Measurements from ENCODE around the gene CNBD2.
A peak's percentile ranks its signal among the peaks of the same experiment; 100 is the strongest.
"Not testable (repeated sequence)": the region's sequence is repeated elsewhere in the genome, so short reads cannot be mapped to it uniquely, and the experiment has no call there.

Gene CNBD2

DNA sequence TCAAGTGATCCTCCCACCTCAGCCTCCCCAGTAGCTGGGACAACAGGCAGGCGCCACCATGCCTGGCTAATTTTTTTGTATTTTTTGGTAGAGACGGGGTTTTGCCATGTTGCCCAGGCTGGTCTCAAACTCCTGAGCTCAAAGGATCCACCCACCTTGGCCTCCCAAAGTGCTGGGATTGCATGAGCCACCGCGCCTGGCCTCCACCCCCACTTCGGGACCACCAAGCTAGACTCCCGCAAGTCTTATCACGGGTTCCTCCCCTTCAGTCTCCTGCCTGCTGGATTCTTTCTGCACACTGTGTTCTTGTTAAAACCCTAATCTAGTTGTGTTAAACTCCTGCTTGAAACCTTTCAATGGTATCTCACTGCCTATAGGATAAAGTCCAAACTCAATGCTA is 57.7 kb downstream of the CNBD2 start:
- DNase-seq (ENCODE audit: low spot score): not testable (repeated sequence)

DNA sequence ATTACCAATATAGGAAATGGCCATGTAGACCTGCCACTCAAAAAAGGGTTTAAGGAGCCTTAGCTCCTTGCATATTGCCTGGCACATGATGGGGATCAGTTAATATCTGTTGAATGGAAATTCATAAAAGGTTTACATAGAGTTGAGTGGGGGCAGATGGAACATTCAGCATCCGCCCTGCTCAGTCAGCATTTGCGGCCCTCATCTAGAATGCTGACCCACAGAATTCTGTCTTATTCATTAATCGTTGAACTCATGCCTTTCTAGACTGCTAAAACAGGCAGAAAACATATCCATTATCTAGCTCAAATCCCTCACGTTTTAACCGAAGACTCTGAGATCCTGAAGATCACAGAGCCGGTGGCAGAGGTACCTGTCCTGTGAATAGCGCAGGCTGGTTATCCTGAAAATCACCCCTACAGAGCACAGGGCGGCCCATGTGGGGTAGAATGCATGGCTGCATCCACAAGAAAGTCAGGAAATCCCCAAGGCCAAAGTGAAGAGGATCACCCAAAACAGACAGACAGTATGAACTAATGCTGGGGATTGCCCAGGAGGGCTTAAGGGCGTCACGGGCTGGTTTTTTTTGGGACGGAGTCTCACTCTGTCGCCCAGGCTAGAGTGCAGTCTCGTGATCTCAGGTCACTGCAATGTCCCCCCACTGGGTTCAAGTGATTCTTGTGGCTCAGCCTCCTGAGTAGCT is 59.9 kb downstream of the CNBD2 start:
- DNase-seq (ENCODE audit: low spot score): no peak

- DNase-seq (ENCODE audit: low spot score): no peak
These were observed 61.8 kb downstream of the CNBD2 start for GRCh38 chr20:36030149-36030548.

GRCh38 chr20:36031806-36032205 is 63.4 kb downstream of the CNBD2 start:
- no peak for DNase-seq (ENCODE audit: low spot score)

- no peak for DNase-seq (ENCODE audit: low spot score)
These were observed 66.5 kb downstream of the CNBD2 start for GRCh38 chr20:36034875-36035274.

DNA sequence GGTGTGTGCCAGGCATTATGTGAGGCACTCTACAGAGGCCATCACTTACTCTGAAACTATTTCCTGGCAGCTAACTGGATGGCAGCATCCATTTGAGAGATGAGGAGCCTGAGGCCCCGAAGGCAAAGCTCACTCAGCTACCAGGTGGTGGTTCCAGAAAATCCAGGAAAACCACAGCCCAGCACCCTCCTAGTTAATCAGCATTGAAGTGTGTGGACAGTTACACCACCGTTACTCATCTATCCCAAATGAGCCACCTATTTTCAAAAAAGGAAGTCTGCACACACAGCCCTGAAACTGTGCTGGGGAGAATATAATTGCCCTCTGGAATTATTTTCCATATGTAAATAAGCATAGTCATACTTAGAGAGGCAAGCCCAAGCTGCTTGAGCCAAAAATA is 67.4 kb downstream of the CNBD2 start:
- DNase-seq (ENCODE audit: low spot score): no peak

DNA sequence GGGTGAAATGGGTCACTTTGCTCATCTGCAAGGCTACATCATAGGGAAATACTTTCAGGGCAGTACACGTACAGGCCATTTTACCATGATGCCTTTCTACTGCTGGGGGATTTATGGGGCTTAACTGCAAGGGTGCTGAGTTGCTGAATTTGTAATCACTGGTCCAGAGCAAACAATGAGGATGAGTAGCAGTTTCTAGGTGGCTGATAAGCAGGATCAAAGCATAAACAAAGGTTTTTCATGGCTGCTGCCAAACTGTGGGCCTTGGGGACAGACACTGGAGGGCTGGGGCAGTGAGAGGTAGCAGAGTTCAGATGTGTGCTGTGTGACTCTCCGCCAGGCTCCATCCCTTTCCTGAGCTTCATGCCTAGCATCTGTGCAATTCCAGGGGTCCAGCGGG is 68.3 kb downstream of the CNBD2 start:
- DNase-seq (ENCODE audit: low spot score): no peak

DNA sequence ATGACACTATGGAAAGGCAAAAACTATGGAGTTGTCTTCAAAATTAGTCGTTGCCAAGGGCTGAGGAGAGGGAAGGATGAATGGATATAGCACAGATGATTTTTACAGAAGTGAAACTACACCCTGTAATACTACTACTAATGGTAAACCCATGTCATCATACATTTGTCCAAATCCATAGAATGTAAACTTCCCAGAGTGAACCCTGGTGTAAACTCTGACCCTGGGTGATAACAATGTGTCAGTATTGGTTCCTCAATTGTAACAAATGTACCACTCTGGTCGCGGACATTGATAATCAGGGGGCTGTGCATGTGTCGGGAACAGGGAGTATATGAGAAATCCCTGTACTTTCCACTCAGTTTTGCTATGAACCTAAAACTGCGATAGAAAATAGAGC is 72.2 kb downstream of the CNBD2 start:
- no peak for DNase-seq (ENCODE audit: low spot score)

DNA sequence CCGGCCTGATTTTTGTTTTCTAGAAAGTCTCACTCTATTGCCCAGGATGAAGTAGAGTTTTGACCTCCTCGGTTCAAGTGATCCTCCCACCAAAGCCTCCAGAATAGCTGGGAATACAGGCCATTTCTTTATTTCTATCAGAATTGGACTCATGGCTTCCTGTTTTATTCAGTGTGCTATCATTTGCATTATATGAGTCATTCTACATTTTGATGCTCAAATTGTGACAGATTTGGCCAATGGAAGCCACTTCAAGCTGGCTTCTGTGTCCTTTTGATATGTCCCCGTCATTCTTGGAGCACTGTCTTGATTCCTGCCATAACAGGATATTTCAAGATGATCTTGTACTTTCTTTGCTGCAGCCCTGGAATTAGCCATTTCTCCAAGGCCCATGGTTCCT is 75.1 kb downstream of the CNBD2 start:
- DNase-seq (ENCODE audit: low spot score): no peak

DNA sequence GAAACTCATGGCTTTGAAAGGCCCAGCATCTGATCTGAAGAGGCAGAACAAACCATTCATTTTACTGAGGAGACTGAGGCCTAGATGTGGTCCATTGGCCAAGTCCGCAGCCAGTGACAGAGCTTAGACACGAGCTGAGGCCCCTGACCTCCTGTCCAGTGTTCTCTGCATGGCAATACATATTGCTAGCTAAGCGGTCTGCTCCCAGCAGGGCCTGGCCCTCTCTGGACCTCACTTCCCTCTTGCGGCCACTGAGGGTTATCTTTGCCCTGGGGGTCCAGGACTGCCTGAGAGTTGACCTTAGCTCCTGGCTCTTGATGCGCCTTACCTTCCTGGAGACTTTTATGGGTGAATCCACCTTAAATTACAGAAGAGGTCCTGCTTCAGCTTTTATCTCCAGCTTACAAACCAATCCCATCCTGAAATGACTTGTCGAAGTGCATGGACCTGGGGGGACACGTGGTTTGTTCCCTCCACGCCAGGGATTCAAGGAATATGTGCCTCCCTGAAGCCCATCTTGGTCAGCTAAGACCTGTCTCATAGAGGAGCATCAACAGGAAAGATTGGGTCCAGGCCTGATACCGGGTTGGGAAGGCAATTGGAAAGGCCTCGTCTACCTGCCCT is 75.6 kb downstream of the CNBD2 start:
- no peak for DNase-seq (ENCODE audit: low spot score)

GRCh38 chr20:36045373-36045714 is 77.0 kb downstream of the CNBD2 start:
- no peak for DNase-seq (ENCODE audit: low spot score)

GRCh38 chr20:36046073-36046798 is 77.8 kb downstream of the CNBD2 start:
- not testable (repeated sequence) for DNase-seq (ENCODE audit: low spot score)

DNA sequence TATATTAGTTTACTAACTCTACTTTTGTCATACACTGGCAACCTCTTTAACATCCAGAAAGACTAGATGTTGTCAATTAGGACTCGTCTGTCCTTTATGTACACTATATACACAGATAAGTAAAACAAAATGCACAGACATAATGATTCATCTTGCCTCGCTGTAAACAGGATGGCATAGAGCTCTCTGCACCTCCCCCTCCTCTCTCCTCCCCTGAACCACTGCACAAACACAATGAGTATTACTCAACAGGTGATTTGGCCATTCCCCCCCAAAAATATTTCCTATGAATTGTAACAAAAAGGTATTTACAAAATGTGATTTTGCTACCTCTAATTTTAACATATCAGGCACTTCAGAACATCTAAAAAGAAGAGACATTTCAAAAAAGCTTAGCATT is 81.0 kb downstream of the CNBD2 start:
- DNase-seq (ENCODE audit: low spot score): not testable (repeated sequence)

DNA sequence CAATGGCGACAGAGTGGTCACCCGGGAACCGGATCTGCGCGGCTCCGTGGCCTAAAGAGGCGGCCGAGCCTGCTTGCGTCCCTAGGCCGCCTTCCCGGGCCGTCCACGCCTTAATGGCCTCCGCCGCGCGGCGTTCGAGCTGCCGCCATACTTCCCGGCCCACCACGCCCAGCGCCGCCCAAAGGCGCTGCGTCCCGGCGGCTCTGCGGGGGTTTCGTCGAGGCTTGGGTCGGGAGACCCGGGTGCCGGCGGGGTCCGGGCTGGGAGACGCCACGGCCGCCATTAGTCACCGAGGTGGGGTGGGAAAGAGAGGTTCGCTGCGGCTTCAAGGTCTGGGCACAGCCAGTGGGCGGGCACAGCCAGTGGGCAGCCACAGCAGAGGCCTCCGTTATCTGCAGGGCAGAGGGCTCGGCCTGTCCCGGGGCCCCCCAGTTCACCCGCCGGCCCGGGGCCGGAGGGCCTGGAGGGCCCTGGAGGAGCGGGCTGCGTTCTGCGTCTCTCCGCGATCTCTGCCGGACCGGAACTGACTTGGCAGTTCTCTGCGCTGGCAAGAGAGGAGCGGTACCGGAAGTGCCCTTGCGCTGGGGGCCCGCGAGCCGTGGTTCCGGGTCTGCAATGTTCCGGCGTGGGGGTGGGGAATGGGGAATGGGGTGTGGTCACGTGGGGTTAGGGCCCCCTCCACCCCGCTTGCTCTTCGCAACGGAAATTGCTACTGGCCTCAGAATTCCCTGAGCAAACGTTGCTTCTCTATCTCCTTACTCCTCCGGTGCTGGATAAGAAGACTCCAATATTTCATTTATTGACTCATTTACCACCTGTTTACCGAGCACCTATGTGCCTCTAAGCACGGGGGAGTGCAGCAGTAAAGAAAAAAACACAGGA is 82.3 kb downstream of the CNBD2 start:
- DNase-seq (ENCODE audit: low spot score): peak; percentile 77

DNA sequence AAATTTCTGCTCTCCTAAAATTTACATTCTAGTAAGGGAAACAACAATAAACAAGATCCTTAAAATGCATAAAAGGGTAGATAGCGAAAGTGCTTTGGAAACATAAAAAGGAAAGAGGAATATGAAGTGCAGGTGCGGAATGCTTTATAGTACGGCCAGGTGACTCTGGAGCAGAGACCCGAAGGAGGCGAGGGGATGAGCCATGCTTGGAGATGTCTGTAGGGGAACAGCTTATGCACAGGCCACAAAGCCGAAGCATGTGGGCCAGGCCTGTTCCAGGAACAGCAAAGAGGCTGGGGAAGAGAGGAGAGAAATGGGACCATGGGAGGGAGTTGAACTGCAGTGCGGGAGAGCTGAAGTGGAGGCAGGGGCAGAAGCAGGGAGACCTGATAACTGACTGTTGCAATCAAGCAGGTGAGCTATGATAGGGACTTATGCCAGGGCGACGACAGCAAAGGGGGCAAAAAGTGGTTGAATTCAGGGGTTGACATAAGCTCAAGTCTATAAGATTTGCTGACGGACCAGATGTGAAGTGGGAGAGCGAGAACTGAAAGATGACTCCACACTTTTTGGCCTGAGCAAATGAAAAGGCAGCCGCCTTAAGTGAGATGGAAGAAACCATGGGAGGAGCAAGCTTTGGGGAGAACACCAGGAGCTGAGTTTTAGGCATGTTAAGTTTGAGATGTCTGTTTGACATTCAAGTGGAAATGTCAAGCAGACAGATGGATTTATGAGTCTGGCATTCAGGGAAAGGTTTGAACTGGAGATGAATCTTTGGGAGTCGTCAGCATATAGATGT is 83.1 kb downstream of the CNBD2 start:
- no peak for DNase-seq (ENCODE audit: low spot score)

- no peak for DNase-seq (ENCODE audit: low spot score)
These were observed 83.7 kb downstream of the CNBD2 start for GRCh38 chr20:36052117-36052513.

DNA sequence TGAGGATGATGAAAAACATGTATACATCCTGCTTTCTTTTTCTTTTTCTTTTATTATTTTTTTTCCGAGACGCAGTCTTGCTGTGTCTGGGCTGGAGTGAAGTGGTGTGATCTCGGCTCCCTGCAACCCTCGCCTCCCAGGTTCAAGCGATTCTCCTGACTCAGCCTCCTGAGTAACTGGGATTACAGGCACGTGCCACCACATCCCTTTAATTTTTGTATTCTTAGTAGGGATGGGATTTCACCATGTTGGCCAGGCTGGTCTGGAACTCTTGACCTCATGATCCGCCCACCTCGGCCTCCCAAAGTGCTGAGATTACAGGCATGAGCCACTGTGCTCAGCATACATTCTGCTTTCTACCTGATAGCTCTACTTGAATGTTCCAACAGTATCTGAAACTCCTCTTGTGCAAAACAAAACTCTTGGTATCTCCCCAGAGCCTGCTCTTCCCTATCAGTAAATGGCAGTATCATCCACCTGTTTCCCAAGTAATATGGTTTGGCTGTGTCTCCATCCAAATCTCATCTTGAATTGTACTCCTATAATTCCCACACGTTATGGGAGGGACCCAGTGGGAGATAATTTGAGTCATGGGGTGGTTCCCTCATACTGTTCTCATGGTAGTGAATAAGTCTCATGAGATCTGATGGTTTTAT is 85.6 kb downstream of the CNBD2 start:
- not testable (repeated sequence) for DNase-seq (ENCODE audit: low spot score)

- no peak for DNase-seq (ENCODE audit: low spot score)
These were observed 86.8 kb downstream of the CNBD2 start for GRCh38 chr20:36055145-36055544.

- no peak for DNase-seq (ENCODE audit: low spot score)
These were observed 92.3 kb downstream of the CNBD2 start for GRCh38 chr20:36060676-36061075.

DNA sequence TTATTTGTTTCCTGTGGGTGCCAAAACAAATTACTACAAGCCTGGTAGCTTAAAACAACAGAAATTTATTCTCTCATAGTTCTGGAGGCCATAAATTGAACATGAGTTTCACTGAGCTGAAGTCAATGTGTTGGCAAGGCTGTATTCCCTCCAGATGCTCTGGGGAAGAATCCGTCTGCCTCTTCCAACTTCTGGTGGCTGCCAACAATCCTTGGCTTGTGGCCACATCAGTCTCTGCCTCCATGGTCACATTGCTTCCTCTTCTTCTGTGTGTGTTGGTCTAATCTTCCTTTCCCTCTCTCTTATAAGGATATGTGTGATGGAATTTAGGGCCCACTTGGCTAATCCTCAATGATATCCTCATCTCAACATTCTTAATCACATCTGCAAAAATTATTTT is 93.4 kb downstream of the CNBD2 start:
- DNase-seq (ENCODE audit: low spot score): peak; percentile 40

- DNase-seq (ENCODE audit: low spot score): no peak
These were observed 94.4 kb downstream of the CNBD2 start for GRCh38 chr20:36062799-36063198.

Data from pons (tissue), 1 donor.